IMR-90 (cell line): Measurements from ENCODE around the gene LNP1. TPM values are rescaled to one million over a fixed set of nuclear protein-coding genes. Genes with fewer than 3 reads are reported as not detected.

Experiments
- ATAC-seq: fragments of 200-7000 bp; cut with Tn5 transposase; 2 replicates; pipeline ENCODE4 v1.9.1; 2020; ENCODE audit warnings: low read depth, mild to moderate bottlenecking, moderate library complexity
- BruUV-seq: library from RNA; stranded (reverse); fragments of 400-500 nt; replicated peaks from 2 replicates; lab custom pipeline; 2021; lab: Mats Ljungman, UMichigan
- CTCF ChIA-PET: fragments of 300-600 bp; formaldehyde crosslinking; extraction: SDS; loops from one replicate; lab custom pipeline; 2021; ENCODE audit warnings: antibody characterized with exemption; lab: Yijun Ruan, JAX
- POLR2A ChIA-PET: fragments of 300-600 bp; sonication (Branson Sonifier 250); formaldehyde crosslinking; loops from one replicate; lab custom pipeline; 2022; ENCODE audit warnings: antibody characterized with exemption; ENCODE audit not compliant: unreplicated experiment; lab: Charles Lee
- DNase-seq: peaks from one replicate; pipeline ENCODE4 v3.0.0; 2013
- H2AFZ ChIP-seq: replicated peaks from 2 replicates; pipeline ENCODE3; 2013; ENCODE audit warnings: low read length, mild to moderate bottlenecking; ENCODE audit not compliant: poor library complexity
- H2AK5ac ChIP-seq: 2 replicates; pipeline ENCODE4 v1.6.1; 2013; ENCODE audit warnings: low read depth, low read length, inconsistent platforms
- H2AK9ac ChIP-seq: replicated peaks from 2 replicates; pipeline ENCODE3; 2013; ENCODE audit warnings: mild to moderate bottlenecking, low read depth, low read length, moderate library complexity; ENCODE audit not compliant: poor library complexity
- H2BK120ac ChIP-seq: 2 replicates; pipeline ENCODE4 v1.6.1; 2013; ENCODE audit warnings: low read depth, low read length, inconsistent platforms
- H2BK15ac ChIP-seq: 3 replicates; pipeline ENCODE4 v1.6.1; 2013; ENCODE audit warnings: low read depth, low read length, inconsistent platforms
- H2BK20ac ChIP-seq: 2 replicates; pipeline ENCODE4 v1.6.1; 2013; ENCODE audit warnings: low read depth, mild to moderate bottlenecking, inconsistent platforms, low read length, moderate library complexity
- H2BK5ac ChIP-seq: 2 replicates; pipeline ENCODE4 v1.6.1; 2013; ENCODE audit warnings: mild to moderate bottlenecking, low read depth, low read length, inconsistent platforms; ENCODE audit not compliant: poor library complexity, severe bottlenecking
- H3K14ac ChIP-seq: replicated peaks from 2 replicates; pipeline ENCODE4 v1.6.1; 2013; ENCODE audit warnings: low read depth, low read length, inconsistent platforms
- H3K18ac ChIP-seq: 2 replicates; pipeline ENCODE4 v1.6.1; 2013; ENCODE audit warnings: low read depth, low read length, control low read depth
- H3K23ac ChIP-seq: 2 replicates; pipeline ENCODE4 v1.6.1; 2013; ENCODE audit warnings: low read depth, low read length, inconsistent platforms
- H3K27ac ChIP-seq: 2 replicates; pipeline ENCODE4 v1.5.1; 2013; ENCODE audit warnings: mild to moderate bottlenecking, control low read depth, low read length; ENCODE audit not compliant: insufficient read depth
- H3K27me3 ChIP-seq: 2 replicates; pipeline ENCODE4 v1.6.1; 2013; ENCODE audit warnings: low read length; ENCODE audit not compliant: control insufficient read depth, insufficient read depth
- H3K36me3 ChIP-seq: 2 replicates; pipeline ENCODE4 v1.6.1; 2013; ENCODE audit warnings: low read length, mixed read lengths; ENCODE audit not compliant: control insufficient read depth, insufficient read depth
- H3K4ac ChIP-seq: 2 replicates; pipeline ENCODE4 v1.6.1; 2013; ENCODE audit warnings: low read depth, low read length, inconsistent platforms
- H3K4me1 ChIP-seq: 2 replicates; pipeline ENCODE4 v1.6.1; 2013; ENCODE audit warnings: low read length, mixed read lengths; ENCODE audit not compliant: control insufficient read depth, insufficient read depth
- H3K4me2 ChIP-seq: 2 replicates; pipeline ENCODE4 v1.6.1; 2013; ENCODE audit warnings: low read depth, mild to moderate bottlenecking, control low read depth, low read length, moderate library complexity
- H3K4me3 ChIP-seq: 2 replicates; pipeline ENCODE4 v1.5.1; 2013; ENCODE audit warnings: low read depth, mild to moderate bottlenecking, control low read depth, low read length, moderate library complexity; ENCODE audit not compliant: insufficient read depth
- H3K56ac ChIP-seq: 2 replicates; pipeline ENCODE4 v1.6.1; 2013; ENCODE audit warnings: low read length, inconsistent platforms; ENCODE audit not compliant: insufficient read depth; ENCODE audit errors: extremely low read depth
- H3K79me1 ChIP-seq, 2 experiments: 2 replicates each; pipeline ENCODE4 v1.6.1; 2013; ENCODE audit warnings: low read length in 2 of 2, inconsistent platforms in 1 of 2, low read depth in 1 of 2
- H3K9ac ChIP-seq: 2 replicates; pipeline ENCODE4 v1.6.1; 2013; ENCODE audit warnings: low read depth, low read length, control low read depth
- H3K9me1 ChIP-seq: 2 replicates; pipeline ENCODE4 v1.6.1; 2013; ENCODE audit warnings: low read length, inconsistent platforms; ENCODE audit not compliant: insufficient read depth
- H3K9me3 ChIP-seq: 2 replicates; pipeline ENCODE4 v1.6.1; 2013; ENCODE audit warnings: low read length; ENCODE audit not compliant: control insufficient read depth, insufficient read depth
- H4K20me1 ChIP-seq: 2 replicates; pipeline ENCODE4 v1.6.1; 2013; ENCODE audit warnings: low read length, inconsistent platforms; ENCODE audit not compliant: insufficient read depth
- H4K5ac ChIP-seq: 2 replicates; pipeline ENCODE4 v1.6.1; 2013; ENCODE audit warnings: mild to moderate bottlenecking, low read depth, low read length, control low read depth
- H4K8ac ChIP-seq, 2 experiments: 2 replicates each; pipeline ENCODE4 v1.6.1; 2013; ENCODE audit warnings: low read depth in 2 of 2, low read length in 2 of 2, control low read depth in 1 of 2, inconsistent platforms in 1 of 2
- H4K91ac ChIP-seq: 2 replicates; pipeline ENCODE4 v1.6.1; 2013; ENCODE audit warnings: low read depth, low read length, inconsistent platforms; ENCODE audit not compliant: insufficient read depth
- CEBPB ChIP-seq: IDR thresholded peaks from 2 replicates; pipeline ENCODE4 v1.6.1; 2012; ENCODE audit warnings: low read depth, low read length, improper control_type of control experiment
- FOS ChIP-seq: fragments of 150-350 bp; IDR thresholded peaks from 2 replicates; pipeline ENCODE4 v1.6.1; 2016; ENCODE audit warnings: low read depth, low read length
- MAZ ChIP-seq: IDR thresholded peaks from 2 replicates; pipeline ENCODE4 v1.6.1; 2012; ENCODE audit warnings: low read depth, mild to moderate bottlenecking, low read length, improper control_type of control experiment, moderate library complexity, borderline replicate concordance
- MXI1 ChIP-seq: IDR thresholded peaks from 2 replicates; pipeline ENCODE4 v1.6.1; 2012; ENCODE audit warnings: low read depth, mild to moderate bottlenecking, low read length, moderate library complexity, borderline replicate concordance
- RCOR1 ChIP-seq: IDR thresholded peaks from 2 replicates; pipeline ENCODE4 v1.6.1; 2012; ENCODE audit warnings: mild to moderate bottlenecking, low read length, improper control_type of control experiment; ENCODE audit not compliant: insufficient replicate concordance
- SMC3 ChIP-seq: fragments of 150-350 bp; IDR thresholded peaks from 2 replicates; pipeline ENCODE4 v1.6.1; 2016; ENCODE audit warnings: low read depth, mild to moderate bottlenecking, antibody characterized with exemption, low read length, moderate library complexity
- WGBS, 2 experiments: methylation state at CpG; one replicate each; pipeline versions ENCODE4 v1.1.5 to v1.1.7; 2013; ENCODE audit warnings: missing lambda C conversion rate in 2 of 2; ENCODE audit not compliant: insufficient read length in 1 of 2; ENCODE audit errors: extremely low coverage in 2 of 2; 5-methylcytosine and 5-hydroxymethylcytosine counted together
- dilution Hi-C: fragments of 300-500 bp; cut with HindIII; formaldehyde crosslinking; loops from one replicate; pipeline ENCODE4 v1.14.3; 2018; ENCODE audit warnings: low sequenced_read_pairs; ENCODE audit not compliant: unreplicated experiment
- in situ Hi-C: fragments of 300-500 bp; cut with MboI; formaldehyde crosslinking; loops from 3 replicates; pipeline ENCODE4 v1.14.3; 2019; ENCODE audit warnings: low sequenced_read_pairs, inconsistent platforms, mixed read lengths
- intact Hi-C: fragments of 100-400 bp; cut with micrococcal nuclease; formaldehyde crosslinking; loops from 2 replicates; pipeline ENCODE4 v1.10.0; 2022
- polyA plus RNA-seq, 3 experiments: library from polyadenylated mRNA; depleted of rRNA; stranded (reverse); fragments of >200 nt; gene quantifications; 2 replicates each; pipeline ENCODE4 v1.2.3, GENCODE V29; 2012; ENCODE audit warnings: low replicate concordance in 1 of 3
- total RNA-seq: library from RNA; depleted of rRNA; stranded (reverse); fragments of >200 nt; gene quantifications from 2 replicates; pipeline ENCODE4 v1.2.3, GENCODE V29; 2012

The LNP1 gene
- total and polyA plus RNA-seq, 2 of the 4 experiments (the other 2 are of a cell fraction) = 2.2 to 2.4 TPM

DNA sequence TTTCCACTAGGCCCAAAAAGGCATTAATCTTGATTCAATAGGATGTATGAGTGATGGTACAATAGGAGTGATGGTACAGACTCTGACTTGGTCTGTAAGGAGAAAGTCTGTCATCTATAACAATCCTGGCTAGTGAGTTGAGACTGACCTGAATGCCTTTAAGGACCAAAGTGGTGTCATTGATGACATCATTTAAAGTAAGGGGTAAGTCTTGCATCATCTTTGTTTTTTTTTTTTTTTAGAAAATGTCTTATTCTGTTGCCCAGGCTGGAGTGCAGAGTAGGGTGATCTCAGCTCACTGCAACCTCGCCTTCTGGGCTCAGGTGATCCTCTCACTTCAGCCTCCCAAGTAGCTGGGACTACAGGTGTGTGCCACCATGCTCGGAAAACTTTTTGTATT lies 85.5 kb downstream of the LNP1 start:
- intact Hi-C loops = no loop called here
- Histone ChIP-seq H3K27me3 (peaks cover 18% of the 10 kb centered on the region), H3K14ac (no peak overlapping the region), H3K27ac (no peak overlapping the region), H3K56ac (no peak overlapping the region), H3K18ac (no peak overlapping the region), H3K79me1 (0 out of 4 replicates have a peak, but pooled peaks cover 0 to 4% of the 10 kb centered on the region in 2 experiments), H2AK9ac (no peak overlapping the region), H2BK15ac (no peak overlapping the region), H2BK5ac (no peak overlapping the region), H3K36me3 (no peaks in the 10 kb centered on the region), H2BK20ac (no peak overlapping the region), H3K9ac (no peak overlapping the region), H4K8ac (no peak overlapping the region), H3K4me1 (peaks cover 3% of the 10 kb centered on the region; the same call in 1 of the 2 replicates), H3K4me2 (no peak overlapping the region), H2BK120ac (no peak overlapping the region), H2AFZ (no peak overlapping the region), H4K91ac (no peak overlapping the region), H2AK5ac (no peak overlapping the region), H3K9me1 (no peaks in the 10 kb centered on the region), H4K5ac (no peak overlapping the region), H4K20me1 (no peaks in the 10 kb centered on the region), H3K9me3 (no peaks in the 10 kb centered on the region), H3K4me3 (no peak overlapping the region), H3K4ac (no peak overlapping the region), H3K23ac (no peak overlapping the region)
- CTCF ChIA-PET = no interaction called here
- BruUV-seq = no TSS peak
- WGBS, 2 experiments = no CpG with 5 or more reads among the region's 2 CpGs
- dilution Hi-C loops = no loop called here
- ATAC-seq (no peak), DNase-seq (no peak)
- POLR2A ChIA-PET = no interaction called here
- in situ Hi-C loops = no loop called here
- TF ChIP-seq MXI1 (no peak), RCOR1 (no peak), MAZ (no peak), CEBPB (peak; percentile 70), FOS (no peak), SMC3 (no peak)
